HG03095 (cell line): ENCODE results near the gene PSME3.
A peak's percentile ranks its signal among the peaks of the same experiment; 100 is the strongest.

Experiments
- ATAC-seq: cut with Tn5 transposase; IDR thresholded peaks from one replicate; pipeline ENCODE4 v1.9.1; 2021; ENCODE audit warnings: moderate library complexity; ENCODE audit not compliant: unreplicated experiment

Gene PSME3, protein sequence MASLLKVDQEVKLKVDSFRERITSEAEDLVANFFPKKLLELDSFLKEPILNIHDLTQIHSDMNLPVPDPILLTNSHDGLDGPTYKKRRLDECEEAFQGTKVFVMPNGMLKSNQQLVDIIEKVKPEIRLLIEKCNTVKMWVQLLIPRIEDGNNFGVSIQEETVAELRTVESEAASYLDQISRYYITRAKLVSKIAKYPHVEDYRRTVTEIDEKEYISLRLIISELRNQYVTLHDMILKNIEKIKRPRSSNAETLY

DNA sequence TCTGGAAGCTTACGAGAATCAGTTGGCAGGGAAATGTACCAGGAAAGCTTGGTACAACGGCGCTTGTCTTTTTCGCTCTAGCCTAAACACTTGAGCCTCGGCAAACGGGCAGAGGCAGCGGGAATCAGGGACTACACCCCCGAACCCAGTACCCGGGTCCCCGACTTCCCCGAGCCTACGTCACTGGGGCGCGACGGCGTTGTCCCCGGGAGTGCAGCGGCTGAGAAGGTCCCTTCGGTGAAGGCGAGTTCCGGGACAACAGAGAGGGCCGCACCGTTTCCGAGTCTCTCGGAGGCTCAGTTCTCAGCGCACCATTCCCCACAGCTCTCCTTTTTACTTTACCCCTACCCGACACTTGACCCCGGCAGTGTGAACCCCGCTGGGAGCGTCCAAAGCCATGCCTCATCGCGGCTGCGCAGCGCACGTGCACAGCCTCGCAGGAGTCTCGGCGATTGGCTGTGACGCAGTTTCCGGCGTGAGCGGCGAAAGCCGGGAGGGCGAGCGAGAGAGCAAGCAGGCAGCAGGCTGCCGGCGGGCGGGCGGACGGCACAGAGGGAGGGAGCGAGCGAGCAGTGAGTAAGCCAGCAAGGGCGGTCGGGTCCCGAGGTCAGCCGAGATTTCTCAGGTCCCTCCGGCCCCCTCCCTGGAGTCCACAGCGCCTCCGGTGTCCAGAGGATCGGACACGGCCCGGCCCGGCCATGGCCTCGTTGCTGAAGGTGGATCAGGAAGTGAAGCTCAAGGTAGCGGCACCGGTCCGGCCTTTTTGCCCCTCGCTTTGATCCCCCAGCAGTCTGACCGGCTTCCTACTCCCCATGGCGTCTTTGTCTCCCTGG is at the start of gene PSME3:
Gene PSME3 (plus strand): TSS at position 464 of the 833 bp plus-strand sequence. CDS start 235 bp downstream, at position 699.
- peak; percentile 70 for ATAC-seq

DNA sequence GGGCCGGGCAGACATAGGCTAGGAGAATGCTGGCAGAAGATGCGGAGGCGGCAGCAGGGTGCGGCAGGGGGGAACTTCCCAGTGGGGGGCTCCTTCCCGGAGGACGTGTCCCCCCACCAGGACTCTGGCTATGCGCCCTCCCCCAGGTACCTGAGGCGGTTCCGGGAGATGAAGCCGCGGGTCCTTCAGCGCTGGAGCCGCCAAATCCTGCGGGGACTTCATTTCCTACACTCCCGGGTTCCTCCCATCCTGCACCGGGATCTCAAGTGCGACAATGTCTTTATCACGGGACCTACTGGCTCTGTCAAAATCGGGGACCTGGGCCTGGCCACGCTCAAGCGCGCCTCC is 49.4 kb upstream of the PSME3 start:
- ATAC-seq: no peak

DNA sequence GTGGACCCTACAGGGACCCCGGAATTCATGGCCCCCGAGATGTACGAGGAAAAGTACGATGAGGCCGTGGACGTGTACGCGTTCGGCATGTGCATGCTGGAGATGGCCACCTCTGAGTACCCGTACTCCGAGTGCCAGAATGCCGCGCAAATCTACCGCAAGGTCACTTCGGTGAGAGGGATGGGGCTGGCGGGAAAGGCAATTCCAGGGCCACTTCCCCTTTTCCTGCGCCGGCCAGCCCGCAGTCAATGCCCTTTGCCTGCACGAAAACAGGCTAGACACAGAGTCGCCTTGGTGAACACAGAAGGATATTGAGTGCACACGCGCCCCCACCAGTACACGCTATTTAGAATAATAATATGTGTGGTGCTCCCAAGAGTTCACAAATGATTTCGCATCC is 48.8 kb upstream of the PSME3 start:
- no peak for ATAC-seq

DNA sequence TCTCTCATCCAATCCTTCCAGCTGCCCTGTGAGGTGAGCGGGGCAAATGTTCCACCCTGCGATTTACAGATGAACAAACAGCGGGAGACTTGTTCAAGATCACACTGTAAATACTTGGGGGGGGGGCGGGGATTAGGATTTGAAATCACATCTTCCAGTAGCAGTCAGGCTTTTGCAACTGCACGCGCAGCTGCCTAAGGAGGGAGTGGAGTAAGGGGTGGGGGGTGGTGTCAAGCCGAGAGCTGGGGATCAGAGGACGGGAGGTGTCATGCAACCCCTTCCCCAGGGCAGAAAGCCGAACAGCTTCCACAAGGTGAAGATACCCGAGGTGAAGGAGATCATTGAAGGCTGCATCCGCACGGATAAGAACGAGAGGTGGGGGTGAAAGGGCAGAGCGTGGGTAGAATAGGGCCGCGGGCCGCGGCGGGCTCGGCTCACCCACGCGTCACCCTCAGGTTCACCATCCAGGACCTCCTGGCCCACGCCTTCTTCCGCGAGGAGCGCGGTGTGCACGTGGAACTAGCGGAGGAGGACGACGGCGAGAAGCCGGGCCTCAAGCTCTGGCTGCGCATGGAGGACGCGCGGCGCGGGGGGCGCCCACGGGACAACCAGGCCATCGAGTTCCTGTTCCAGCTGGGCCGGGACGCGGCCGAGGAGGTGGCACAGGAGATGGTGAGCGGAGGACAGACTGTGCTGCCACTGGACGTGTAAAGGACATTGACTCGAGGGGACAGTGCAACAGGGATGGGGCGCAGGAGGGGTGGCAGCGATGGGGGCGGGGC is 48.2 kb upstream of the PSME3 start:
- no peak for ATAC-seq

DNA sequence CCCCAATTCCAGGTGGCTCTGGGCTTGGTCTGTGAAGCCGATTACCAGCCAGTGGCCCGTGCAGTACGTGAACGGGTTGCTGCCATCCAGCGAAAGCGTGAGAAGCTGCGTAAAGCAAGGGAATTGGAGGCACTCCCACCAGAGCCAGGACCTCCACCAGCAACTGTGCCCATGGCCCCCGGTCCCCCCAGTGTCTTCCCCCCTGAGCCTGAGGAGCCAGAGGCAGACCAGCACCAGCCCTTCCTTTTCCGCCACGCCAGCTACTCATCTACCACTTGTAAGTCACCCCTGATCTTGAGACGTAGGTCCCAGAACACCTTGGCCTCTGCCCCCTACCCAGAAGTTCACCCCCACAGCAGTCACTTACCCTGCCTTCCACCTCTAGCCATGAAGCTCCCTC is 45.9 kb upstream of the PSME3 start:
- ATAC-seq: no peak

DNA sequence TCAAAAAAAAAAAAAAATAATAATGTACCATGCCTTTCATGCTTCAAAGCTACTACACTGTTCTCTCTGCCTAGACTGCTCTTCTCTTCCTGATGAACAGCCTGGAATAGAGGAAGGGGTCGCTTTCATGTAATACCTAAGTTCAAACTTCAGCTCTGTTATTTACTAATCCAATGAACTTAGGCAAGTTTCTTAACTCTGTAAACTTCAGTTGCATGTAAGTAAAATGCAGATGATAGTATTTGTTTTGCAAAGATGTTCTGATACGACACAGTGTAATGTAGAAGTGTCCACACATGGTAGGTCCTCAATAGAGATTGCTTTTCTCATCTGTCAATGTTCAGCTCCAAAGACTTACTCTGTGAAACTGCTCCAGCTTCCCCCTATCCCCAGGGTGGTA is 41.2 kb upstream of the PSME3 start:
- no peak for ATAC-seq

DNA sequence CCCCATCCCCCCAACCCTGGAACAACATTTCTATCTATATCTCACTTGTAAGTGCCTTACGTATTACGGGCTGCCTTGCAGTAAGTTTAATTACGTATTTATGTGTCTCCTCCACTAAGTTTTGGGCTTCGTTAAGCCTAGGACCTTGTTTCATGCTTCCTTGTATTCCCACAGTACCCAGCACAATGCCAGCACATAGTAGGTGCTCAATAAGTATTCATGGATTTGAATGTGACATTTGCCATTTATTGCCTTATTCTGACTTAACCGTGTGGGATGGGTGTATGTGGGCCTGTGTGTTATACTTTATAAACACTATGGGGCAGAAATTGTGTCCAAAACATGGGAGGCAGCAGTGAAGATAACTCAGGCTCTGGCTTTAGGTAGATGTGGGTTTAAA is 40.7 kb upstream of the PSME3 start:
- ATAC-seq: no peak

DNA sequence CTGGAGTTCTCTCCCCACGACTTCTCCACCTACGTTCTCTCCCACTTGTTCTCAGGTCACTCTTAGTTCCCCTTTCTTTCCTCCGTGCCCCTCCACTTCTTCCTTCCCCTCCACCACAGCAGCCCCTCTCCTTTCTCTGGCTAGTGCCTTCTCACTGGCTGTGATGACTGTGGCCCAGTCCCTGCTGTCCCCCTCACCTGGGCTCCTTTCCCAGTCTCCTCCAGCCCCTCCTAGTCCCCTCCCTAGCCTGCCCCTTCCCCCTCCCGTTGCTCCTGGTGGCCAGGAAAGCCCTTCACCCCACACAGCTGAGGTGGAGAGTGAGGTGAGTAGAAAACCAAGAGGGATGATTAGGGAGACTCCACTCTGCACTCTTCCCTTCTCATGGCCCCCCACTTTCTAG is 38.1 kb upstream of the PSME3 start:
- ATAC-seq: no peak

DNA sequence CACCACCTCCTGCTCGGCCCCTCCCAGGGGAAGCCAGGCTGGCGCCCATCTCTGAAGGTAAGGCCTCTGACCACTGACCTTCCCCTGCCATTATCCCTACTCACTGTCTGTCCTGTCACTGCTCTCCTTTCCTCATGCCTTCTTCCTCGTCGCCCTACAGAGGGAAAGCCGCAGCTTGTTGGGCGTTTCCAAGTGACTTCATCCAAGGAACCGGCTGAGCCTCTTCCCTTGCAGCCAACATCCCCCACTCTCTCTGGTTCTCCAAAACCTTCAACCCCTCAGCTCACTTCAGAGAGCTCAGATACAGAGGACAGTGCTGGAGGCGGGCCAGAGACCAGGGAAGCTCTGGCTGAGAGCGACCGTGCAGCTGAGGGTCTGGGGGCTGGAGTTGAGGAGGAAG is 37.7 kb upstream of the PSME3 start:
- no peak for ATAC-seq

DNA sequence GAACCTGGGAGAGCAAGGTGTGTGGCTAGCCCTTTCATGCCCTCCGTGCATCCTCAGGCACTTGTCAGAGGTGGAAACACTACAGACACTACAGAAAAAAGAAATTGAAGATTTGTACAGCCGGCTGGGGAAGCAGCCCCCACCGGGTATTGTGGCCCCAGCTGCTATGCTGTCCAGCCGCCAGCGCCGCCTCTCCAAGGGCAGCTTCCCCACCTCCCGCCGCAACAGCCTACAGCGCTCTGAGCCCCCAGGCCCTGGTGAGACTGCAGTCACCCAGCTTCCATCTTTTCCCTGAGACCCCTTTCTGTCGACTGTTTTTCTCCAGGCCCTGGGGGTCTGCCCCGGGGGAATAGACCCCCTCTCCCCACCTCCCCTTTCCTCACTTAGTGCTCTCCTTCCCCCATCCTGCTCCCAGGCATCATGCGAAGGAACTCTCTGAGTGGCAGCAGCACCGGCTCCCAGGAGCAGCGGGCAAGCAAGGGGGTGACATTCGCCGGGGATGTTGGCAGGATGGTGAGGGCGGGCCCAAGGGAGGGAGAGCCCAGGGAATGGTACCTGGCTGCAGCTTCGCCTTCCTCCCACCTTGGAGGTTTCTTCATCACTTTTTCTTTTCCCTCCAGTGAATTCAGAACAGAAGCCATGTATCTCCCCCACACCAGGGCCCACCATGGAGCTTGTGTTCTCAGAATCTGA is 37.0 kb upstream of the PSME3 start:
- no peak for ATAC-seq

DNA sequence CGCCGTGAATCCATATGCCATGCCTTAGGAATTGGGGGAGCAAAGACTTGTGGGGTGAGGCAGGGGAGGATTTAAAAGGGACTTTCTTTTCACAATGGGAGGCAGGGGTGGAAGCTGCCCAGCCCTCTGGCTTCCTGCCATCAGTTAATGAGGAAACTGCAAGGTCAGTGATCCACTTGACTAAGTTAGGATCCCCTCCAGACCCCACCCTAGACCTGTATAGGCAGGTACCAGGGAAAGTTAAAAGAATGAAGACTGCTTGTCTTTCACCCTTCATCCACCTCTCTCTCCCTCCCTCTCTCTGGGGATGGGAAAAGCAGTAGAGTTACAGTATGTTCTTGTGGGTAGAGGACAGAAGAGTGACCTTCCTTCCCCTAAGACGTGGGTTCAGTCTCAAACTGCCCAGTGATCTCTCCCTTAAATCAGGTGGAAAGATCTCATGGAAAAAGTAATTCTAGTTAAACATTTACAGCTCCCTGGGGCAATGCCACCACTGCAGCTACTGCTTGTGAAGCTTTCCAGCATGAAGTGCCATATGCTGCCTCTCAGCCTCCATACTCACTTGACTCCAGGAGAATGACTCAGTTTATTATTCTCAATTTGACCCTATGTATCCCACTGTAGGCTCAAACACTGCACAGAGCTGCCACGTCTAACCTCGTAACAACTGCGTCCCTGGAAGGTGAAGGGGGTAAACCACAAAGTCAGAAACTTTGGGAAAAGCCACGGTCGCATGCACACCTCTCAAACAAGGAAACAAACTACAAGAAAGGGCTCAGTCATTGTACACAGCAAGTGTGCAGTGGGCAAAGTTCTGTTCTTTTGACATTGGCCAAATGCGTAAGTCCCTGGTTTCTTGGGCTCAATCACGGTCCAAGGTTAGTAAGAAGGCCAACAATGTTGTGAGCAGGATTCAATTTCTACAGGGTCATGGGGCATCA is 35.9 kb upstream of the PSME3 start:
- no peak for ATAC-seq

DNA sequence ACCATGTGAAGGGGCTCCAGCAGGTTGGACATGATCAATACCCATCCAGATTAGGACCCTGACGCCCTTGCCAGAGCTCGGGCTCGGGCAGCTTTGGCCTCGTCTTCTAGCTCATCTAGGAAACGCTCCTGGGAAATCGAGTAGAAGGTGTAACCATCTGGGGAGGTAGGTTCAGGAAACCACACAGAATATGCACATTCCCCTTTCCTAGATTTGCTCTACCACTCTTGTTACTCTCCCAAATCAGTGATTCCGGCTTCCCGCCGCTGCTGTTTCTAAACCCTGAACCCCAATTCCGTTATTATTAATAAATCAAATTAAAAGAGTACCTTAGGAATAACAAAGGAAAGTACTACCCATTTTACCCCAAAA is 35.2 kb upstream of the PSME3 start:
- no peak for ATAC-seq

DNA sequence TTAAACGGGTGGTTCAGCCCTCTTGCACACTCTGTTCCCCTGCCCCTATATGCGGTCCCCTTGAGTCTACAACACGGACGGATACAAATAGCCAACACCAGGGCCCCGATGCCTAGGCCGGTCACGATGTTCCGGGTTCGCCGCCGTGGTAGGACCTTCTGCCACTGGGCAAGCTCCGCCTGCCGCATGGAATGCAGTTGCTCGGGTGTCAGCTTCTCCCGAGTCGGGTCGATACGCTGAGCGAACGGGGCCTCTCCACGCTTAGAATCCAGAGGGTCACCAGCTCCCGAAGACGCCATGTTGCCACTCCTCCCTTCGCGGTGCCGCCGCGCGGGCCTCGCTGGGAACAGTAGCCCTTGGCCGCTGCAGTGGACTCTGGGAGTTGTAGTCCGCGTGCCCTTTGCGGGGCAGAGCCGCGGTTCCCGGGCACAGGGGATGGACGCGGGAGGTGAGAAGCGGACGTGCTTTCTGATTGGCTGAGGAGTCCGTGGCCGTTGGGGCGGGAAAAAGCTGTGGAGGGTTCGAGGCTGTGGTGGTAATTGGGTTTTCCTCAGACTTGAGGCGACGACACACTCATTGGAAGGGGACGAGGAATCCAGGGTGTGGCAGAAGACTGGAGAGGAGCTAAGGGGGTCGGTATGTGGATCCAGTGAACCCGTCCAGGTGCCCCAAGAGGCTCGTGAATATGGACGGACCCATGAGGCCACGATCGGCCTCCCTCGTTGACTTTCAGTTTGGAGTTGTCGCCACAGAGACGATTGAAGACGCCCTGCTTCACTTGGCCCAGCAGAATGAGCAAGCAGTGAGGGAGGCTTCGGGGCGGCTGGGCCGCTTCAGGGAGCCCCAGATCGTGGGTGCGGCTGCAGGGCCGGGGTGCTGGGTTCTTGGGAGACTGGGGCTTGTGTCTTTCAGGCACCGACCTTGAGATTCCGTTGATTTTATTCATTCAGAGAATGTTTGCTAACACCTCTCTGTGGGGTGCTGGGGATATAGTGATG is 34.5 kb upstream of the PSME3 start, which contains the start of the genes CNTD1 and COA3:
Gene CNTD1 (plus strand): TSS at position 479 of the 998 bp plus-strand sequence. CDS start 207 bp downstream, at position 686.
Gene COA3 (minus strand): TSS at position 322 of the 998 bp plus-strand sequence. CDS start 23 bp downstream, at position 299.
- ATAC-seq: no peak

DNA sequence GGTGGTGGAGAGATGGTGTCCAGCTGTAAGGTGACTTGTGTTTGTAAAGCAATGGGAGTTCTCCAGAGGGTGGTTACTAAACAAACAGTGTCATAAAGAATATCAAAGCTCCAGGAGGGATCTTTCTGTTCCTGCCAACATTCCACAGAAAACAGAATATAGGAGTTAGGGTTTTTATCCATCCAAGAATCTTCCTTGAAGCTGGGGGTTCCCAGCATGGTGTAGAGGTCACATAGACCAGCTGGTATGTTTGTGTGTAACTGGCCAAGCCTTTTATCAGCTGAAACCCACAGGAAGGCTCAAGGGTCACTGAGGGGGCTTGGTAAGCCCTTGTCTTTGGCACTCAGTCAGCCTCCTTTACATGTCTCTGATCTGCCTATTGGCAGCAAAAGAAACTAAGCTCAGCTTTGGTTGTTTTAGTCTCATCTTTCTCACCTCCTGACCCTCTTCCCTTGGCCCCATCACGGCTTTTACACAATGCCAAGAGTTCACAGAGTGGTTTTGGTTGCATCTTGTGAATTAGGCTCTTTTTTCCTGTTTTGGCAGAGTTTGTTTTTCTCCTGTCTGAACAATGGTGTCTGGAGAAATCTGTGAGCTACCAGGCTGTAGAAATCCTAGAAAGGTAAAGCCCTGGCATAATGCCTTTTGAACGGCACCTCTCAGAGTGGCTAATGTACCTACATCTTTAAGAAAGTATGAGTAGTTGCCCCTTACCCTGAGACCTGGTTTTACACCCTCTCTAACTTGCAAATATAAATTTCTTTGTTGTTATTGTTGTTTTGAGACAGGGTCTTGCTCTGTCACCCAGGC is 29.9 kb upstream of the PSME3 start:
- ATAC-seq: no peak

DNA sequence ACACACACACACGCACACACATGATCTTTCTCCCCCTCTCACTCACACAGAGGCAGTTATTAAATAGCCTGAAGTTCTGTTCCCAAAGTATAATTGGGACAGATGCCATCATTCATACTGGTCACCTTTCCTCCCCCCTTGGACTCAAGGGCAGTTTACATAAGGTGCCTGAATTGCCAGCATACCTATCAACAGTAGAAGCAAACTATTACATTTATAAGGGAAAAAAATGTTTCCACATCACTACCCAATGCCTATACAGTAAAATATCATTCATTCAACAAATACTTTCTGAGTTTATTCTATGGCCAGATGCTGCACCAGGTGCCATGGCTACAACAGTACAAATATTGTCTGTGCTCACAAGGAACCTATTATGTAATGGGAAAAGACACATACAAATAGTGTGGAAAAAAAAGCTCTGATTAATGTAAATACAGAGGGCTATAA is 28.3 kb upstream of the PSME3 start:
- no peak for ATAC-seq

DNA sequence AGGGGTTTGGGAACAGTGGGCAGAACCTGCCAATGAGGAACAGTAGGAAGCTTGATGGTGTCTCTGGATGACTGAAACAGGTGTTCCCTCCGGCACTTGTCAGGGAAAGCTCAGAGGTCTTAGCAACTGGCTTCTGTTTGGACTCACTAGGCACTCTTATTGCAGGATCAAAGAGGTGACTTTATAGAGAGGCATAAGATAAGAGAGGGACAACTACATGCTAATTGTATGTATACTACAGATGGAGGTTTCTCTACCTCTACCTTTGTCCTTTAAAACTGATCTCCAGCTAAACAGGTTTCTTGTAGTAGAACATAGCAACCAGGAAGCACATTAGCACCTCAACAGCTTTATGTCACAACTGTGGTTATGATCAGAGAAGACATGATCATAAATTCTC is 26.9 kb upstream of the PSME3 start:
- ATAC-seq: no peak

DNA sequence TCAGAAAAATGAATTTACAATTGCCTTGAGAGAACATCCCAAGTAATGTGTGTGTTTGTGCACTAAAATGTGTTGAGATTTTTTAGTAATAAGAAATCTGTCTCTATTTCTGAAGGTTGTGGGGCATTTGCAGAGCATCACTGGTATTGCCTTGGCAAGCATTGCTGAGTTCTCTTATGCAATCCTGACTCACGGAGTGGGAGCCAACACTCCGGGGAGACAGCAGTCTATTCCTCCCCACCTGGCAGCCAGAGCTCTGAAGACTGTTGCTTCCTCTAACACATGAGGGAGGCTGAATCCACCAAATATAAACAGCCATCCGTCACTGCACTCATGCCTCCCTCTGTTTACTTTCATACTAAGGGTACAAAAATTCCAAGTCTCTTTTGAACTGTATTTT is 23.9 kb upstream of the PSME3 start:
- ATAC-seq: no peak
